HCT116 (cell line): ENCODE results near the gene RXRA. TPM values are rescaled to one million over a fixed set of nuclear protein-coding genes. Genes with fewer than 3 reads are reported as not detected.

Experiments used
- ATAC-seq: fragments of 200-7000 bp; cut with Tn5 transposase; 2 replicates; pipeline ENCODE4 v1.9.1; 2020; ENCODE audit warnings: mild to moderate bottlenecking, moderate library complexity
- BruUV-seq: library from RNA; stranded (reverse); fragments of 400-500 nt; replicated peaks from 2 replicates; lab custom pipeline; 2021; lab: Mats Ljungman, UMichigan
- CTCF ChIA-PET: fragments of 300-600 bp; sonication (Branson Sonifier 250); formaldehyde crosslinking; loops from one replicate; lab custom pipeline; 2021; ENCODE audit warnings: antibody characterized with exemption; lab: Charles Lee
- POLR2A ChIA-PET: fragments of 300-600, 350-600 bp; sonication (Branson Sonifier 250); formaldehyde crosslinking; loops from one replicate; lab custom pipeline; 2021; ENCODE audit warnings: antibody characterized with exemption; lab: Charles Lee
- RAD21 ChIA-PET, 2 experiments: fragments of 300-600 bp; sonication (Branson Sonifier 250); formaldehyde crosslinking; loops; one replicate each; lab custom pipeline; 2023; ENCODE audit warnings: low total read pairs in 2 of 2; ENCODE audit not compliant: uncharacterized antibody in 2 of 2, unreplicated experiment in 2 of 2, low non-redundant PET in 1 of 2; lab: Charles Lee
- DNase-seq: peaks from one replicate; pipeline ENCODE4 v3.0.0-alpha.2; 2010; ENCODE audit warnings: low read depth, low spot score
- H2AFZ ChIP-seq: fragments of 200-600 bp; shearing (Covaris generic), sonication (generic); 2 replicates; pipeline ENCODE4 v1.6.1; 2017; ENCODE audit warnings: low read depth, mixed run types, mixed read lengths, antibody characterized with exemption, low read length; ENCODE audit not compliant: poor library complexity, severe bottlenecking
- H3K27ac ChIP-seq: 2 replicates; pipeline ENCODE4 v1.5.1; 2012; ENCODE audit warnings: low read depth, low read length
- H3K27me3 ChIP-seq: fragments of 200-600 bp; sonication (generic); 2 replicates; pipeline ENCODE4 v1.6.1; 2016; ENCODE audit warnings: mixed run types, low read length, mixed read lengths; ENCODE audit not compliant: insufficient read depth
- H3K36me3 ChIP-seq, 2 experiments: fragments of 200-500 bp in 1 of 2; fragments of 200-600 bp in 1 of 2; sonication (Bioruptor generic) in 1 of 2; sonication (generic) in 1 of 2; 2 replicates each; pipeline versions ENCODE4 v1.5.1 to v1.6.1; 2014 to 2016; ENCODE audit warnings: low read length in 2 of 2, inconsistent platforms in 1 of 2, mixed read lengths in 1 of 2, mixed run types in 1 of 2; ENCODE audit not compliant: insufficient read depth in 2 of 2, control insufficient read depth in 1 of 2
- H3K4me1 ChIP-seq, 2 experiments: fragments of 200-600 bp in 1 of 2; sonication (generic) in 1 of 2; 2 replicates each; pipeline versions ENCODE4 v1.5.1 to v1.6.1; 2012 to 2017; ENCODE audit warnings: low read length in 2 of 2, inconsistent platforms in 1 of 2, mild to moderate bottlenecking in 1 of 2, mixed read lengths in 1 of 2, mixed run types in 1 of 2, moderate library complexity in 1 of 2; ENCODE audit not compliant: insufficient read depth in 2 of 2, control insufficient read depth in 1 of 2
- H3K4me2 ChIP-seq: fragments of 200-600 bp; sonication (generic); 2 replicates; pipeline ENCODE4 v1.6.1; 2017; ENCODE audit warnings: mixed run types, low read length, mixed read lengths
- H3K4me3 ChIP-seq, 2 experiments: fragments of 200-600 bp in 1 of 2; sonication (generic) in 1 of 2; replicated peaks in 1 of 2; 2 replicates each; pipeline ENCODE4 v1.5.1; 2011 to 2016; ENCODE audit warnings: low read length in 2 of 2, control low read depth in 1 of 2, low read depth in 1 of 2, mild to moderate bottlenecking in 1 of 2, mixed read lengths in 1 of 2, mixed run types in 1 of 2
- H3K79me2 ChIP-seq: fragments of 200-600 bp; sonication (generic); 2 replicates; pipeline ENCODE4 v1.6.1; 2017; ENCODE audit warnings: mild to moderate bottlenecking, mixed run types, low read length, moderate library complexity, mixed read lengths; ENCODE audit not compliant: insufficient read depth
- H3K9ac ChIP-seq: fragments of 200-600 bp; sonication (generic); 2 replicates; pipeline ENCODE4 v1.6.1; 2016; ENCODE audit warnings: low read length, mixed read lengths
- H3K9me2 ChIP-seq: fragments of 200-600 bp; sonication (generic), shearing (Covaris generic); 2 replicates; pipeline ENCODE4 v1.6.1; 2017; ENCODE audit warnings: mixed run types, mild to moderate bottlenecking, moderate library complexity; ENCODE audit not compliant: insufficient read depth
- H3K9me3 ChIP-seq, 2 experiments: fragments of 200-500 bp in 1 of 2; fragments of 200-600 bp in 1 of 2; sonication (Bioruptor generic) in 1 of 2; sonication (generic) in 1 of 2; 2 replicates each; pipeline ENCODE4 v1.6.1; 2014 to 2017; ENCODE audit warnings: low read length in 2 of 2, mixed read lengths in 2 of 2, inconsistent platforms in 1 of 2, low read depth in 1 of 2, mild to moderate bottlenecking in 1 of 2, mixed run types in 1 of 2, moderate library complexity in 1 of 2; ENCODE audit not compliant: control insufficient read depth in 1 of 2, insufficient read depth in 1 of 2
- H4K20me1 ChIP-seq: fragments of 200-600 bp; sonication (generic), shearing (Covaris generic); 2 replicates; pipeline ENCODE4 v1.6.1; 2017; ENCODE audit warnings: mixed run types, mild to moderate bottlenecking, moderate library complexity; ENCODE audit not compliant: insufficient read depth
- EGR1 ChIP-seq: IDR thresholded peaks from 2 replicates; pipeline ENCODE4 v1.6.1; 2012; ENCODE audit warnings: low read depth
- EZH2phosphoT487 ChIP-seq: fragments of 200-600 bp; IDR thresholded peaks from 2 replicates; pipeline ENCODE4 v1.6.1; 2018; ENCODE audit warnings: antibody characterized with exemption, borderline replicate concordance
- FOSL1 ChIP-seq: IDR thresholded peaks from 2 replicates; pipeline ENCODE4 v1.6.1; 2012; ENCODE audit warnings: low read depth
- SIN3A ChIP-seq: IDR thresholded peaks from 2 replicates; pipeline ENCODE4 v1.6.1; 2012; ENCODE audit warnings: low read depth
- TCF7L2 ChIP-seq: IDR thresholded peaks from 2 replicates; pipeline ENCODE4 v1.7.0; 2011; ENCODE audit warnings: borderline replicate concordance, inconsistent platforms; ENCODE audit not compliant: insufficient read depth, insufficient read length; ENCODE audit errors: extremely low read depth
- ZFX ChIP-seq: fragments of 450-650 bp; IDR thresholded peaks from 2 replicates; pipeline ENCODE4 v1.6.1; 2017
- intact Hi-C: fragments of 100-400 bp; cut with micrococcal nuclease; formaldehyde crosslinking; loops from 2 replicates; pipeline ENCODE4 v1.10.0; 2022
- total RNA-seq: library from RNA; stranded (reverse); gene quantifications from one replicate; pipeline ENCODE4 v1.2.1, GENCODE V29; 2021; ENCODE audit not compliant: unreplicated experiment
- TF ChIP-seq, protein P1 (sequence below), 3 experiments: fragments of 200-600 bp in 1 of 3; sonication (generic) in 1 of 3; IDR thresholded peaks in 2 of 3; conservative IDR thresholded peaks in 1 of 3; 2 replicates each; pipeline ENCODE4 v1.5.1; 2012 to 2017; ENCODE audit warnings: low read depth in 2 of 3, low read length in 2 of 3, antibody characterized with exemption in 1 of 3, borderline replicate concordance in 1 of 3, control low read depth in 1 of 3, mild to moderate bottlenecking in 1 of 3, mixed read lengths in 1 of 3, mixed run types in 1 of 3, moderate library complexity in 1 of 3; ENCODE audit not compliant: insufficient read depth in 1 of 3
- TF ChIP-seq, protein P2 (sequence below): IDR thresholded peaks from 2 replicates; pipeline ENCODE4 v1.6.1; 2012
- TF ChIP-seq, protein P3 (sequence below): IDR thresholded peaks from 2 replicates; pipeline ENCODE4 v1.6.1; 2012; ENCODE audit warnings: low read depth

RXRA gene
- total RNA-seq, 1 experiment from 2014 or later, result 43.9 TPM

DNA sequence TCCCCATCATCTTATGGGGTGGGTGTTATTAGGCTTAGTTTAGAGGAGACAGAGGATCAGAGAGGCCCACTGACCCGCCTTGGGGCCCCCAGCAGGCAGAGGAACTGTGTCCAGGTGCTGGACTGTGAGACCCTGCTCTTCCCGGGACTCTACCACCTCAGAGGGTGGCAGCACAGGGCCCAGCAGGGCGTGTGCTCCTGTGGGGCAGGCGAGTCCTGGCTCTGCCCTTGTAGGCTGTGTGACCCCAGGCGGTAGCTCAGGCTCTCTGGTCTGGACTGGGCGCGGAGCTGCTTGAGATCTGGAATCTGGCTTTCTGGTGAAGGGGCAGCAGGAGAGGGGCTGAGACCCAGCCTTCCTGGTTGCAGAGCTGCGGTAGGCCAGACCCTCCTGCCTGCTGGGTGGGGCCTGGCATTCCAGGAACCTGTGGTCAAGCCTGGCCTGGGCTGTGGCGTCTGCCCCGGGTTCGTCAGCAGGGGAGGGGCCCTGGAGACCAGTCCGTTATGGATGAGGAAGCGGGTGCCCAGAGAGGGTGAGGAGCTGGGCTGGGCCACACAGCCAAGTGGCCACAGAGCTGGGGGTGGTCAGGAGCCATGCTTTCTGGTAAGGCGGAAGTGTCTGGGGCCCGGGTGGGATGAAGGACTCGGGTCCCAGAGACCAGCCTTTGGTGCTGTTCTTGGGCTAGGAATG lies 46.5 kb downstream of the RXRA start:
- ChIA-PET RAD21 (no interaction called here), CTCF (no interaction called here), POLR2A (no interaction called here)
- Histone ChIP-seq H3K36me3 (no peaks in the 10 kb centered on the region), H3K4me3 (no peak overlapping the region), H4K20me1 (no peaks in the 10 kb centered on the region), H2AFZ (no peak overlapping the region), H3K79me2 (peaks cover 79% of the 10 kb centered on the region), H3K27ac (no peak overlapping the region), H3K4me2 (no peak overlapping the region), H3K9me2 (no peaks in the 10 kb centered on the region), H3K4me1 (peaks cover 21 to 49% of the 10 kb centered on the region in 2 experiments), H3K9me3 (no peaks in the 10 kb centered on the region), H3K9ac (no peak overlapping the region), H3K27me3 (no peaks in the 10 kb centered on the region)
- no peak for DNase-seq
- BruUV-seq, result no TSS peak
- peak; percentile 23; the same call in 1 of the 2 replicates for ATAC-seq
- intact Hi-C loops, result no loop called here
- TF ChIP-seq EZH2phosphoT487 (no peak), ZFX (no peak), FOSL1 (no peak), EGR1 (no peak), TCF7L2 (no peak), SIN3A (no peak)
- TF ChIP-seq, protein P1, sequence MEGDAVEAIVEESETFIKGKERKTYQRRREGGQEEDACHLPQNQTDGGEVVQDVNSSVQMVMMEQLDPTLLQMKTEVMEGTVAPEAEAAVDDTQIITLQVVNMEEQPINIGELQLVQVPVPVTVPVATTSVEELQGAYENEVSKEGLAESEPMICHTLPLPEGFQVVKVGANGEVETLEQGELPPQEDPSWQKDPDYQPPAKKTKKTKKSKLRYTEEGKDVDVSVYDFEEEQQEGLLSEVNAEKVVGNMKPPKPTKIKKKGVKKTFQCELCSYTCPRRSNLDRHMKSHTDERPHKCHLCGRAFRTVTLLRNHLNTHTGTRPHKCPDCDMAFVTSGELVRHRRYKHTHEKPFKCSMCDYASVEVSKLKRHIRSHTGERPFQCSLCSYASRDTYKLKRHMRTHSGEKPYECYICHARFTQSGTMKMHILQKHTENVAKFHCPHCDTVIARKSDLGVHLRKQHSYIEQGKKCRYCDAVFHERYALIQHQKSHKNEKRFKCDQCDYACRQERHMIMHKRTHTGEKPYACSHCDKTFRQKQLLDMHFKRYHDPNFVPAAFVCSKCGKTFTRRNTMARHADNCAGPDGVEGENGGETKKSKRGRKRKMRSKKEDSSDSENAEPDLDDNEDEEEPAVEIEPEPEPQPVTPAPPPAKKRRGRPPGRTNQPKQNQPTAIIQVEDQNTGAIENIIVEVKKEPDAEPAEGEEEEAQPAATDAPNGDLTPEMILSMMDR (IDR thresholded peaks at IDR 0.05 in 2 of 3, conservative IDR thresholded peaks at IDR 0.05 in 1 of 3; ENCODE audit: borderline replicate concordance in 1 of 3, insufficient read depth in 1 of 3, low read depth in 2 of 3, low read length in 2 of 3), result no peak
- TF ChIP-seq, protein P2, sequence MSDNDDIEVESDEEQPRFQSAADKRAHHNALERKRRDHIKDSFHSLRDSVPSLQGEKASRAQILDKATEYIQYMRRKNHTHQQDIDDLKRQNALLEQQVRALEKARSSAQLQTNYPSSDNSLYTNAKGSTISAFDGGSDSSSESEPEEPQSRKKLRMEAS, result no peak
- TF ChIP-seq, protein P3, sequence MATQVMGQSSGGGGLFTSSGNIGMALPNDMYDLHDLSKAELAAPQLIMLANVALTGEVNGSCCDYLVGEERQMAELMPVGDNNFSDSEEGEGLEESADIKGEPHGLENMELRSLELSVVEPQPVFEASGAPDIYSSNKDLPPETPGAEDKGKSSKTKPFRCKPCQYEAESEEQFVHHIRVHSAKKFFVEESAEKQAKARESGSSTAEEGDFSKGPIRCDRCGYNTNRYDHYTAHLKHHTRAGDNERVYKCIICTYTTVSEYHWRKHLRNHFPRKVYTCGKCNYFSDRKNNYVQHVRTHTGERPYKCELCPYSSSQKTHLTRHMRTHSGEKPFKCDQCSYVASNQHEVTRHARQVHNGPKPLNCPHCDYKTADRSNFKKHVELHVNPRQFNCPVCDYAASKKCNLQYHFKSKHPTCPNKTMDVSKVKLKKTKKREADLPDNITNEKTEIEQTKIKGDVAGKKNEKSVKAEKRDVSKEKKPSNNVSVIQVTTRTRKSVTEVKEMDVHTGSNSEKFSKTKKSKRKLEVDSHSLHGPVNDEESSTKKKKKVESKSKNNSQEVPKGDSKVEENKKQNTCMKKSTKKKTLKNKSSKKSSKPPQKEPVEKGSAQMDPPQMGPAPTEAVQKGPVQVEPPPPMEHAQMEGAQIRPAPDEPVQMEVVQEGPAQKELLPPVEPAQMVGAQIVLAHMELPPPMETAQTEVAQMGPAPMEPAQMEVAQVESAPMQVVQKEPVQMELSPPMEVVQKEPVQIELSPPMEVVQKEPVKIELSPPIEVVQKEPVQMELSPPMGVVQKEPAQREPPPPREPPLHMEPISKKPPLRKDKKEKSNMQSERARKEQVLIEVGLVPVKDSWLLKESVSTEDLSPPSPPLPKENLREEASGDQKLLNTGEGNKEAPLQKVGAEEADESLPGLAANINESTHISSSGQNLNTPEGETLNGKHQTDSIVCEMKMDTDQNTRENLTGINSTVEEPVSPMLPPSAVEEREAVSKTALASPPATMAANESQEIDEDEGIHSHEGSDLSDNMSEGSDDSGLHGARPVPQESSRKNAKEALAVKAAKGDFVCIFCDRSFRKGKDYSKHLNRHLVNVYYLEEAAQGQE, result no peak
